A549 (cell line): ENCODE data around the gene TCP1. TPM values are rescaled to one million over a fixed set of nuclear protein-coding genes. Genes with fewer than 3 reads are reported as not detected.

Source experiments
- ATAC-seq, 2 experiments: fragments of 200-7000 bp in 1 of 2; fragments of >200 bp in 1 of 2; cut with Nextera tagmentation in 1 of 2; cut with Tn5 transposase in 1 of 2; 3 replicates each; pipeline versions ENCODE4 v1.8.0 to v1.9.1; 2018 to 2020; ENCODE audit warnings: mild to moderate bottlenecking in 1 of 2, moderate library complexity in 1 of 2
- CTCF ChIA-PET: fragments of 300-600 bp; sonication (Branson Sonifier 250); formaldehyde crosslinking; extraction: SDS; loops from one replicate; lab custom pipeline; 2021; ENCODE audit warnings: antibody characterized with exemption, inconsistent platforms; lab: Yijun Ruan, JAX
- POLR2A ChIA-PET: fragments of 350-600 bp; formaldehyde crosslinking; extraction: SDS; loops from one replicate; lab custom pipeline; 2021; ENCODE audit warnings: antibody characterized with exemption, inconsistent platforms; lab: Yijun Ruan, JAX
- DNase-seq, 2 experiments: peaks; one replicate each; pipeline versions ENCODE4 v3.0.0 to v3.0.0-alpha.2; 2011 to 2016; ENCODE audit warnings: low read depth in 1 of 2, low spot score in 1 of 2
- FAIRE-seq: peaks from 2 replicates; lab custom pipeline; 2011; peaks lifted over from hg19 to GRCh38; lab: Jason Lieb, UNC
- H3K27ac ChIP-seq, 2 experiments: fragments of >200 bp; sonication (Bioruptor Twin); formaldehyde crosslinking; 3 replicates each; pipeline ENCODE4 v1.5.1; 2016 to 2017
- H3K4me1 ChIP-seq: fragments of >200 bp; sonication (Bioruptor Twin); formaldehyde crosslinking; 3 replicates; pipeline ENCODE4 v1.6.1; 2016
- H3K4me2 ChIP-seq: fragments of >200 bp; sonication (Bioruptor Twin); formaldehyde crosslinking; 3 replicates; pipeline ENCODE4 v1.6.1; 2016
- H3K4me3 ChIP-seq: fragments of >200 bp; sonication (Bioruptor Twin); formaldehyde crosslinking; 3 replicates; pipeline ENCODE4 v1.5.1; 2016
- H3K9me3 ChIP-seq: fragments of >200 bp; sonication (Bioruptor Twin); formaldehyde crosslinking; 3 replicates; pipeline ENCODE4 v1.6.1; 2016
- CBX8 ChIP-seq: fragments of 200-600 bp; sonication (generic); IDR thresholded peaks from 2 replicates; pipeline ENCODE4 v1.6.1; 2016
- EHF ChIP-seq: fragments of 250-450 bp; sonication (Bioruptor Pico); IDR thresholded peaks from 2 replicates; pipeline ENCODE4 v1.5.0; 2020; ENCODE audit warnings: mild to moderate bottlenecking
- ESRRA ChIP-seq: fragments of 150-350 bp; IDR thresholded peaks from 2 replicates; pipeline ENCODE4 v1.6.1; 2014; ENCODE audit warnings: mild to moderate bottlenecking, low read length, borderline replicate concordance
- FOSB ChIP-seq: fragments of 250-450 bp; sonication (Bioruptor Pico); IDR thresholded peaks from 2 replicates; pipeline ENCODE4 v1.5.0; 2020; ENCODE audit warnings: mild to moderate bottlenecking, moderate library complexity
- FOXS1 ChIP-seq: fragments of 250-450 bp; sonication (Bioruptor Pico); IDR thresholded peaks from 2 replicates; pipeline ENCODE4 v1.5.0; 2020; ENCODE audit warnings: mild to moderate bottlenecking, moderate library complexity
- HOXA7 ChIP-seq: fragments of 250-450 bp; sonication (Bioruptor Pico); IDR thresholded peaks from 2 replicates; pipeline ENCODE4 v1.5.0; 2020; ENCODE audit warnings: mild to moderate bottlenecking, moderate library complexity
- HOXB13 ChIP-seq: fragments of 250-450 bp; sonication (Bioruptor Pico); IDR thresholded peaks from 2 replicates; pipeline ENCODE4 v1.5.0; 2020; ENCODE audit warnings: low read depth, mild to moderate bottlenecking, moderate library complexity
- JUN ChIP-seq, 2 experiments: fragments of >200 bp; sonication (Bioruptor Twin); formaldehyde crosslinking; IDR thresholded peaks; 2 replicates in 1 of 2; 3 replicates in 1 of 2; pipeline ENCODE4 v1.6.1; 2016 to 2017
- JUNB ChIP-seq: fragments of >200 bp; sonication (Bioruptor Twin); formaldehyde crosslinking; IDR thresholded peaks from 2 replicates; pipeline ENCODE4 v1.6.1; 2016
- KDM5A ChIP-seq: fragments of 200-600 bp; sonication (generic); IDR thresholded peaks from 2 replicates; pipeline ENCODE4 v1.6.1; 2016; ENCODE audit warnings: antibody characterized with exemption, mild to moderate bottlenecking
- MAFK ChIP-seq: fragments of 450-650 bp; IDR thresholded peaks from 2 replicates; pipeline ENCODE4 v1.6.1; 2014; ENCODE audit not compliant: partially characterized antibody
- NFE2L2 ChIP-seq: fragments of 150-350 bp; conservative IDR thresholded peaks from 2 replicates; pipeline ENCODE4 v1.6.1; 2014; ENCODE audit warnings: low read length
- NR3C1 ChIP-seq: fragments of >200 bp; sonication (Bioruptor Twin); formaldehyde crosslinking; IDR thresholded peaks from 3 replicates; pipeline ENCODE4 v1.6.1; 2017
- RARB ChIP-seq: fragments of 250-450 bp; sonication (Bioruptor Pico); IDR thresholded peaks from 2 replicates; pipeline ENCODE4 v1.8.0; 2021; ENCODE audit warnings: mild to moderate bottlenecking, moderate library complexity
- RCOR1 ChIP-seq: fragments of 150-350 bp; IDR thresholded peaks from 2 replicates; pipeline ENCODE4 v1.6.1; 2014; ENCODE audit warnings: antibody characterized with exemption, low read length, low read depth
- RNF2 ChIP-seq: fragments of 200-600 bp; sonication (generic); IDR thresholded peaks from 2 replicates; pipeline ENCODE4 v1.6.1; 2016; ENCODE audit warnings: low read depth, mild to moderate bottlenecking, antibody characterized with exemption, moderate library complexity, borderline replicate concordance
- SMC3 ChIP-seq: fragments of >200 bp; sonication (Bioruptor Twin); formaldehyde crosslinking; IDR thresholded peaks from 3 replicates; pipeline ENCODE4 v1.6.1; 2018; ENCODE audit warnings: inconsistent platforms
- SREBF2 ChIP-seq: fragments of 450-650 bp; IDR thresholded peaks from 2 replicates; pipeline ENCODE4 v1.6.1; 2014; ENCODE audit warnings: mild to moderate bottlenecking, moderate library complexity
- ZFP36 ChIP-seq: fragments of 450-650 bp; IDR thresholded peaks from 2 replicates; pipeline ENCODE4 v1.6.1; 2014; ENCODE audit warnings: borderline replicate concordance; ENCODE audit not compliant: partially characterized antibody
- ZNF302 ChIP-seq: fragments of 250-450 bp; sonication (Bioruptor Pico); IDR thresholded peaks from 2 replicates; pipeline ENCODE4 v1.9.0; 2021; ENCODE audit warnings: inconsistent platforms, mild to moderate bottlenecking, moderate library complexity
- WGBS: methylation state at CpG from one replicate; pipeline ENCODE4 v1.1.6; 2017; ENCODE audit errors: missing lambda C conversion rate; 5-methylcytosine and 5-hydroxymethylcytosine counted together
- polyA plus RNA-seq, 4 experiments: library from polyadenylated mRNA; depleted of rRNA in 3 of 4; stranded (reverse); fragments of >200 nt; fragmentation: RNase III in 1 of 4; extraction: RNeasy Plus Mini Kit Qiagen cat#74134 plus additional on column Dnase treatment in 1 of 4; gene quantifications; 2 replicates in 3 of 4; 3 replicates in 1 of 4; pipeline ENCODE4 v1.2.3, GENCODE V29; 2011 to 2017
- TF ChIP-seq, protein P1 (sequence below): fragments of 250-450 bp; sonication (Bioruptor Pico); IDR thresholded peaks from 2 replicates; pipeline ENCODE4 v1.5.0; 2021; ENCODE audit warnings: mild to moderate bottlenecking, moderate library complexity, borderline replicate concordance
- TF ChIP-seq, protein P2 (sequence below): fragments of 200-600 bp; sonication (generic); IDR thresholded peaks from 2 replicates; pipeline ENCODE4 v1.6.1; 2016; ENCODE audit warnings: antibody characterized with exemption, mild to moderate bottlenecking, moderate library complexity
- TF ChIP-seq, protein P3 (sequence below): IDR thresholded peaks from 2 replicates; pipeline ENCODE4 v1.6.1; 2012; ENCODE audit warnings: low read depth, borderline replicate concordance

Gene TCP1
- polyA plus RNA-seq, 2 of the 4 experiments (the other 2 are of a cell fraction): 215 to 367 TPM

DNA sequence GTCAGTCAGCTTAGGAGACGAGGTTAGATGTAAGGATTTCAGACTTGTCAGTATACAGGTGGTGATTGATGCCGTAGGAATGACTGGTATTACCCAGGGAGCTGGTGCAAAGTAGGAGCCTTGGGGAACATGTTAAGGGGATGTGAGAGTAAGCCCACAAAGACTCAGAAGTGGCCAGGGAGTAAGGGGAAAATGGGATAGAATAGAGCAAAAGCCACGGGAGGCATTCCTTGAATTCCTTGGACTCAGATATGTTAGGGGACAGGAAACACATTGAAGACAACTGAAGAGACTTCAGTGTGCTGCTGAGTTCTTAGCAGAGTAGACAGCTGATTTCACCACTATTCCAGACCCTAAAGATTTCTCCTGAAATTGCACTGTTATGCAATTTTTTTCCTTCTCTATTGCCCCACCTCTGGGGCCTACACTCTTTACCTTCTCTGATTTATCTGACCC is 28.8 kb downstream of the TCP1 start (continued):
- TF ChIP-seq KDM5A (no peak), HOXA7 (CRISPR knock-in tag) (no peak), FOSB (no peak), ZFP36 (no peak), JUN (IDR thresholded peaks at IDR 0.05) (no peak), ZNF302 (CRISPR knock-in tag) (no peak), NFE2L2 (no peak)

GRCh38 chr6:159759645-159760044 is 29.8 kb downstream of the TCP1 start:
- 68% methylated on average over 2 of the region's 2 CpGs for WGBS
- Histone ChIP-seq H3K4me3 (no peak overlapping the region), H3K9me3 (no peaks in the 10 kb centered on the region)
- POLR2A ChIA-PET: no interaction called here
- DNase-seq: no peak
- no peak for ATAC-seq
- FAIRE-seq: no peak
- TF ChIP-seq, protein P1, sequence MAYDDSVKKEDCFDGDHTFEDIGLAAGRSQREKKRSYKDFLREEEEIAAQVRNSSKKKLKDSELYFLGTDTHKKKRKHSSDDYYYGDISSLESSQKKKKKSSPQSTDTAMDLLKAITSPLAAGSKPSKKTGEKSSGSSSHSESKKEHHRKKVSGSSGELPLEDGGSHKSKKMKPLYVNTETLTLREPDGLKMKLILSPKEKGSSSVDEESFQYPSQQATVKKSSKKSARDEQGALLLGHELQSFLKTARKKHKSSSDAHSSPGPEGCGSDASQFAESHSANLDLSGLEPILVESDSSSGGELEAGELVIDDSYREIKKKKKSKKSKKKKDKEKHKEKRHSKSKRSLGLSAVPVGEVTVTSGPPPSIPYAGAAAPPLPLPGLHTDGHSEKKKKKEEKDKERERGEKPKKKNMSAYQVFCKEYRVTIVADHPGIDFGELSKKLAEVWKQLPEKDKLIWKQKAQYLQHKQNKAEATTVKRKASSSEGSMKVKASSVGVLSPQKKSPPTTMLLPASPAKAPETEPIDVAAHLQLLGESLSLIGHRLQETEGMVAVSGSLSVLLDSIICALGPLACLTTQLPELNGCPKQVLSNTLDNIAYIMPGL (CRISPR knock-in tag): no peak
- TF ChIP-seq CBX8 (no peak), HOXB13 (CRISPR knock-in tag) (no peak), NR3C1 (no peak), HOXA7 (CRISPR knock-in tag) (no peak), FOXS1 (CRISPR knock-in tag) (no peak), MAFK (no peak), JUN (IDR thresholded peaks at IDR 0.05) (no peak), RNF2 (no peak), SREBF2 (no peak), SMC3 (no peak), RCOR1 (no peak), EHF (CRISPR knock-in tag) (no peak), RARB (CRISPR knock-in tag) (no peak), ESRRA (no peak), JUNB (no peak)
- TF ChIP-seq, protein P2, sequence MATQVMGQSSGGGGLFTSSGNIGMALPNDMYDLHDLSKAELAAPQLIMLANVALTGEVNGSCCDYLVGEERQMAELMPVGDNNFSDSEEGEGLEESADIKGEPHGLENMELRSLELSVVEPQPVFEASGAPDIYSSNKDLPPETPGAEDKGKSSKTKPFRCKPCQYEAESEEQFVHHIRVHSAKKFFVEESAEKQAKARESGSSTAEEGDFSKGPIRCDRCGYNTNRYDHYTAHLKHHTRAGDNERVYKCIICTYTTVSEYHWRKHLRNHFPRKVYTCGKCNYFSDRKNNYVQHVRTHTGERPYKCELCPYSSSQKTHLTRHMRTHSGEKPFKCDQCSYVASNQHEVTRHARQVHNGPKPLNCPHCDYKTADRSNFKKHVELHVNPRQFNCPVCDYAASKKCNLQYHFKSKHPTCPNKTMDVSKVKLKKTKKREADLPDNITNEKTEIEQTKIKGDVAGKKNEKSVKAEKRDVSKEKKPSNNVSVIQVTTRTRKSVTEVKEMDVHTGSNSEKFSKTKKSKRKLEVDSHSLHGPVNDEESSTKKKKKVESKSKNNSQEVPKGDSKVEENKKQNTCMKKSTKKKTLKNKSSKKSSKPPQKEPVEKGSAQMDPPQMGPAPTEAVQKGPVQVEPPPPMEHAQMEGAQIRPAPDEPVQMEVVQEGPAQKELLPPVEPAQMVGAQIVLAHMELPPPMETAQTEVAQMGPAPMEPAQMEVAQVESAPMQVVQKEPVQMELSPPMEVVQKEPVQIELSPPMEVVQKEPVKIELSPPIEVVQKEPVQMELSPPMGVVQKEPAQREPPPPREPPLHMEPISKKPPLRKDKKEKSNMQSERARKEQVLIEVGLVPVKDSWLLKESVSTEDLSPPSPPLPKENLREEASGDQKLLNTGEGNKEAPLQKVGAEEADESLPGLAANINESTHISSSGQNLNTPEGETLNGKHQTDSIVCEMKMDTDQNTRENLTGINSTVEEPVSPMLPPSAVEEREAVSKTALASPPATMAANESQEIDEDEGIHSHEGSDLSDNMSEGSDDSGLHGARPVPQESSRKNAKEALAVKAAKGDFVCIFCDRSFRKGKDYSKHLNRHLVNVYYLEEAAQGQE: no peak
- TF ChIP-seq, protein P3, sequence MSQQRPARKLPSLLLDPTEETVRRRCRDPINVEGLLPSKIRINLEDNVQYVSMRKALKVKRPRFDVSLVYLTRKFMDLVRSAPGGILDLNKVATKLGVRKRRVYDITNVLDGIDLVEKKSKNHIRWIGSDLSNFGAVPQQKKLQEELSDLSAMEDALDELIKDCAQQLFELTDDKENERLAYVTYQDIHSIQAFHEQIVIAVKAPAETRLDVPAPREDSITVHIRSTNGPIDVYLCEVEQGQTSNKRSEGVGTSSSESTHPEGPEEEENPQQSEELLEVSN: no peak
- TF ChIP-seq, all 56 proteins: peak for 0
- H3K4me1 ChIP-seq: peaks cover 14% of the 10 kb centered on the region
- CTCF ChIA-PET: interaction anchor here (1.1 to 1.3 kb wide), 3 partner anchors 12 to 68 kb away, joined by 3 to 4 read pairs (median 3); no protein-coding TSS in a partner anchor
- no peak overlapping the region for H3K27ac ChIP-seq
- no peak overlapping the region; the same call in 2 of the 3 replicates for H3K4me2 ChIP-seq
